GM19372 (cell line): ENCODE data around the gene SCARF2.
"Not testable (repeated sequence)": the region's sequence is repeated elsewhere in the genome, so short reads cannot be mapped to it uniquely, and the experiment has no call there.

Source experiments
- ATAC-seq: cut with Tn5 transposase; IDR thresholded peaks from one replicate; pipeline ENCODE4 v1.9.1; 2021; ENCODE audit warnings: mild to moderate bottlenecking, low read depth, moderate library complexity; ENCODE audit not compliant: unreplicated experiment

SCARF2 gene

GRCh38 chr22:20437613-20438426 lies at the start of gene SCARF2:
SCARF2 (minus strand) TSS chr22:20437825; CDS start chr22:20437754, 71 bp downstream.
- no peak for ATAC-seq

- no peak for ATAC-seq
Measured at GRCh38 chr22:20486229-20486628, 48.6 kb upstream of the SCARF2 start.

- no peak for ATAC-seq
Measured at GRCh38 chr22:20484948-20485683, 47.5 kb upstream of the SCARF2 start.

- no peak for ATAC-seq
Measured at GRCh38 chr22:20483771-20484170, 46.1 kb upstream of the SCARF2 start.

GRCh38 chr22:20483143-20483506 lies 45.5 kb upstream of the SCARF2 start:
- not testable (repeated sequence) for ATAC-seq

- no peak for ATAC-seq
Measured at GRCh38 chr22:20479612-20480196, 42.1 kb upstream of the SCARF2 start.

- ATAC-seq = not testable (repeated sequence)
Measured at GRCh38 chr22:20478059-20478458, 40.4 kb upstream of the SCARF2 start.

GRCh38 chr22:20475569-20475968 lies 37.9 kb upstream of the SCARF2 start:
- not testable (repeated sequence) for ATAC-seq

GRCh38 chr22:20475115-20475436 lies 37.5 kb upstream of the SCARF2 start:
- ATAC-seq = no peak

- ATAC-seq = no peak
Measured at GRCh38 chr22:20472629-20473442, 35.2 kb upstream of the SCARF2 start.

GRCh38 chr22:20471126-20471833 lies 33.7 kb upstream of the SCARF2 start:
- no peak for ATAC-seq

- not testable (repeated sequence) for ATAC-seq
Measured at GRCh38 chr22:20470525-20470924, 32.9 kb upstream of the SCARF2 start.

GRCh38 chr22:20469110-20469868 lies 31.7 kb upstream of the SCARF2 start:
- ATAC-seq = no peak

GRCh38 chr22:20466659-20467379 lies 29.2 kb upstream of the SCARF2 start:
- no peak for ATAC-seq

- ATAC-seq = no peak
Measured at GRCh38 chr22:20465759-20466077, 28.1 kb upstream of the SCARF2 start.

- ATAC-seq = no peak
Measured at GRCh38 chr22:20464912-20465758, 27.5 kb upstream of the SCARF2 start.

GRCh38 chr22:20464096-20464614 lies 26.5 kb upstream of the SCARF2 start:
- ATAC-seq = no peak
